Activated CD8-positive, alpha-beta memory T cell treated with anti-CD3 and anti-CD28 coated beads, Interleukin-2, amount 50 U/mL, for 4 hours (primary cell): ENCODE results near the gene SNRPD2.
"Not testable (repeated sequence)": the region's sequence is repeated elsewhere in the genome, so short reads cannot be mapped to it uniquely, and the experiment has no call there.

Experiments
- DNase-seq: peaks from one replicate; pipeline ENCODE4 v3.0.0-alpha.2; 2020

Gene SNRPD2

DNA sequence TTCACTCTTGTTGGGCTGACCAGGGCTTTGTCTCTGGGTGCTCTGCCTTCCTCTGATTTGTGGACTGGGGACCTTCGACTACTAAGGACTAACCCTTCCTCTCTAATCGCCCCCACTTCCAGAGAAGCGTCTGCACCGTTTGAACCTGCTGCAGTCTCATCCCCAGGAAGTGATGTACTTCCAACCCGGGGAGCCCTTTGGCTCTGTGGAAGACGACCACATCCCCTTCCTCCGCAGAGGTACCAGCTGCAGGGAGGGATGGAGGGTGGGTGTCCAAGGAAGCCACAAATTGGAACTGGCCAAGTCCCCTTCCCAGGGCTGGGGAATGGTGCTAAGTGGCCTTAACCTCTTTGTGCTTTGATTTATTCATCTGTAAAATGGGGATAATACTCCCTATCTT is 9.9 kb upstream of the SNRPD2 start:
- DNase-seq = no peak

DNA sequence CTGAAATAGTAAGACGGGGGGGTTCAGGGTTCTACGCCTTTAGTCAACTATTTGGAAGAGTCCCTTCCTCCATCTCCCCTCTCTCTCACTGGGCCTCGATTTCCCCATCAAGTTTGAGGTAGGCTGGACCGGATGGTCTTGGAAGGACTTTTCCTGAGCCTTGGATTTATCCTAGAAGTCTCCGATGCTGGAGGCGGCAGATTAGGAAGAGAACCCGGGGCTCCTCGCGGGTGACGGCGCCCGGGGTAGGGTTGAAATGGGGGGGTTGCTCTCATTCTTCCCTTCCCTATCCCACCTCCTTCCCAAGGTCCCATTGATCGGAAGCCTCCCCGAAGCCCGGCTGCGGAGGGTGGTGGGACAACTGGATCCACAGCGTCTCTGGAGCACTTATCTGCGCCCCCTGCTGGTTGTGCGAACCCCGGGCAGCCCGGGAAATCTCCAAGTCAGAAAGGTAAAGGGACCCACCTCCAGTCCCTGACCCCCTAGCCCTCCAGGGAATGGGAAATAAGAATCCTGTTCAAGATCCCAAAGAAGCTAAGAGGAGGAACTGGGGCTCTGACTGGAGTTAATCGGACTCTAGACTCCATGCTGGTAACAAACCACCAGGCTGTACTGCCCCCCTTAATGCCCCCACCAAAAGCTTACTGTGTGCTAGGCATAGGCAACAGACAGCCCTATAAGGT is 1.5 kb upstream of the SNRPD2 start:
- peak; percentile 79 for DNase-seq

DNA sequence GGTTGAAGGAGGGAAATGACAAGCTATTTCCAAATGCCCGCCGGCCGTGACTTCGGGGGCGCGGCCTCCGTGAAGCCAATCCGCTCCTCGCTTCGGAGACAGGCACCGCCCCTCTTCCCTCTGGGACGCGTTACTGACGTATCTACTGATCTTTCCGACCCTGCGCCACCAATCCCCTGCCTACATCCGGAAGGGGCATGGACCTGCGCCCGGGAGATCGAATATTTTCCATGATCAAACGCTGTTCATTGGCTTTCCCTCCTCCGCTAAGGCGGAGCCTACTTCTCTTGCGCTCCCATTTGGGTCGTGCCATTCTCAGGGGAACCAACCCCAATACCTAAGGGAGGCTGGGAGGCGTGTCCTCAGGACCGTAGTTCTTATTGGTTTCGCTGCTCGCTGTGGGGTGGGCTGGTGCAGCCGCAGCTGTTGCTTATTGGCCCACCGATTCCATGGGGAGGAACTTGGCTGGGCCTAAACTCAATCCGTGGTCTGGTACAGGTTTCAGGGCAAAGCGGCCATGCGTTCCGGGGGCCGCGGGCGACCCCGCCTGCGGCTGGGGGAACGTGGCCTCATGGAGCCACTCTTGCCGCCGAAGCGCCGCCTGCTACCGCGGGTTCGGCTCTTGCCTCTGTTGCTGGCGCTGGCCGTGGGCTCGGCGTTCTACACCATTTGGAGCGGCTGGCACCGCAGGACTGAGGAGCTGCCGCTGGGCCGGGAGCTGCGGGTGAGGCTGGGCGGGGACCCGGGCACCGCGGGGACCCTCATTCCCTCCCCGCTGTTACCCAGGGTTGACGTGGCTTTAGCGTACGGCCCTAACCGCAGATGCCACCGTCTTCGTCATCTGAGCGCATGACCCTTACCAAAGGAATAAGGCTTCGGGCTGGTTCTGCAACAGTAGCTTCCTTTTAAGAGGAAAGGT is 693 bp upstream of the SNRPD2 start, which contains the start of gene QPCTL:
Gene QPCTL, plus strand, starts transcription at position 480 of the 919 bp plus-strand sequence. Its CDS starts 38 bp downstream, at position 518.
- peak; percentile 94 for DNase-seq

DNA sequence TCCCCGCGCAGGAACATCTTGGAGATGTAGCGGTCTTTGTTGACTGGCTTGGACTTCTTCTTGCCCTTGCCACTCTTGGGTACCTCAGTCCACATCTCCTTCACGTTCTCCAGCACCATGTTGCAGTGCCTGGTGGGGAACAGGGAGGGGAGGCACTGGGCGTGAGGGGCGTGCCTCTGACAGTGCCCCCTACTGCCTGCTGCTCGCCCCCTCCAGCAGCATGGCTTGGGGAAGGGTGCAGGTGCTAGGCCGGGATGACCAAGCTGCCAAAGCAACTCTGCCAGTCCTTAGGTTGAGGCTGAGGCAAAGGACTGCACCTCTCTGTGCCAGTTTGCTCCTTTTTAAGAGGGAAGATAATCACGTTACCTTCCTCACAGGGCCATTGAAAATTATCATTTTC is 4.2 kb downstream of the SNRPD2 start:
- DNase-seq = no peak

DNA sequence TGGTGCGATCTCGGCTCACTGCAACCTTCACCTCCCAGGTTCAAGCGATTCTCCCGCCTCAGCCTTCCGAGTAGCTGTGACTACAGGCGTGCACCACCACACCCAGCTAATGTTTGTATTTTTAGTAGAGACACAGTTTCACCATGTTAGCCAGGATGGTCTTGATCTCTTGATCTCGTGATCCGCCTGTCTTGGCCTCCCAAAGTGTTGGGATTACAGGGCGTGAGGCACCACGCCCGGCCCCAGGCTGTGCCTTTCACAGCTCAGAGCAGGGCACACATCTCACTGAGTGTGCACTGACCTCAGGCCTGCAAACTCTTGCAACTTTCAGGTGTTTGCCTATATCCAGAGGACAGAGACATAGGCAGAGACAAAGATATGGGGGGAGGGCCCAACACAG is 6.7 kb downstream of the SNRPD2 start:
- DNase-seq = not testable (repeated sequence)

DNA sequence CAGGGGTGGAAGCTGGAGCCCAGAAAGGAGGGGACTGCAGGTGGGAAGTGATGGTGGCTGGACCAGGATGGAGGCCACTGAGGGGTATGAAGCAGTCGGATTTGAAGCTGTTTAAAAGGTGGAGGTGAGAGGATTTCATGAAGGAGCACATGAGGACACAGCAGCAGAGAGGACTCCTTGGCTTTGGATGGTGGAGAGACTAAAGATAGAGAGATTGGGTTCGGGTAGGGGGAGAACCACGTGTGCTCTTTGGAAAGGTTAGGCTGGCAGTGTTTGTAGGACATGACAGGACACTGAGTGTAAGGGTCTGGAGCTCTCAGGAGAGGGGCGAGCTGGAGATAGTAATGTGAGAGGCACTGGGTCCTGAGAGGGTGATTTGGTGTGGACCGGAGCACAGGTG is 8.8 kb downstream of the SNRPD2 start:
- DNase-seq = no peak

DNA sequence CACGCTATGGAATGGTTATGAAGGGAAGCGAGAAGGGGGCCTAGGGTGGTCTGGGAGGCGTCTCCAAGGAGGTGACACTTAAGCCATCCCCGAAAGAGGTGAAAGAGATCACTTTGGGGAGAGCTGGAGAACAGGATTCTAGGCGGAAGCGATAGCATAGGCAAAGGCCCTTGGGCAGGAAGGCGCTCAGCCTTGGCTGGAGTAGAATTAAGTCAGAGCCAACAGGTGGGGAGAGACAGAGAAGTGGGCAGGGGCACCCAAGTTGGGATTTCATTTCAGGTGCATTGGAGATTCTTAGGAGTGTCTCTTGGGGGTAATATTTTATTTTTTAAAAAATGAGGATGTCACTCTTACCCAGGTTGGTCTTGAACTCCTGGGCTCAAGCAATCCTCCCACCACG is 9.6 kb downstream of the SNRPD2 start:
- no peak for DNase-seq

DNA sequence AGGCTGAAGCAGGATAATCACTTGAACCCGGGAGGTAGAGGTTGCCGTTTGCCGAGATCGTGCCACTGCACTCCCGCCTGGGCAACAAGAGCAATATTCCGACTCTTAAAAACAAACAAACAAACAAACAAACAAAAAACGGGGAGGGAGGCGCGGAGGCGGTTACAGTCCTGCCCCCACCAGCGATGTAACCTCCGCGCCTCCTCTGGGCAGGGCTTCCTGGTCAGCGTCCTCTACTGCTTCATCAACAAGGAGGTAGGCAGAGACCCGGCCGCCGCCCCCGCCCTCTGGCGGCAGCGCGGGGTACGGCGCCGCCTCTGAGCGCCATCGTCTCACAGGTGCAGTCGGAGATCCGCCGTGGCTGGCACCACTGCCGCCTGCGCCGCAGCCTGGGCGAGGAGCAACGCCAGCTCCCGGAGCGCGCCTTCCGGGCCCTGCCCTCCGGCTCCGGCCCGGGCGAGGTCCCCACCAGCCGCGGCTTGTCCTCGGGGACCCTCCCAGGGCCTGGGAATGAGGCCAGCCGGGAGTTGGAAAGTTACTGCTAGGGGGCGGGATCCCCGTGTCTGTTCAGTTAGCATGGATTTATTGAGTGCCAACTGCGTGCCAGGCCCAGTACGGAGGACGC is 10.2 kb downstream of the SNRPD2 start:
- DNase-seq = peak; percentile 85

DNA sequence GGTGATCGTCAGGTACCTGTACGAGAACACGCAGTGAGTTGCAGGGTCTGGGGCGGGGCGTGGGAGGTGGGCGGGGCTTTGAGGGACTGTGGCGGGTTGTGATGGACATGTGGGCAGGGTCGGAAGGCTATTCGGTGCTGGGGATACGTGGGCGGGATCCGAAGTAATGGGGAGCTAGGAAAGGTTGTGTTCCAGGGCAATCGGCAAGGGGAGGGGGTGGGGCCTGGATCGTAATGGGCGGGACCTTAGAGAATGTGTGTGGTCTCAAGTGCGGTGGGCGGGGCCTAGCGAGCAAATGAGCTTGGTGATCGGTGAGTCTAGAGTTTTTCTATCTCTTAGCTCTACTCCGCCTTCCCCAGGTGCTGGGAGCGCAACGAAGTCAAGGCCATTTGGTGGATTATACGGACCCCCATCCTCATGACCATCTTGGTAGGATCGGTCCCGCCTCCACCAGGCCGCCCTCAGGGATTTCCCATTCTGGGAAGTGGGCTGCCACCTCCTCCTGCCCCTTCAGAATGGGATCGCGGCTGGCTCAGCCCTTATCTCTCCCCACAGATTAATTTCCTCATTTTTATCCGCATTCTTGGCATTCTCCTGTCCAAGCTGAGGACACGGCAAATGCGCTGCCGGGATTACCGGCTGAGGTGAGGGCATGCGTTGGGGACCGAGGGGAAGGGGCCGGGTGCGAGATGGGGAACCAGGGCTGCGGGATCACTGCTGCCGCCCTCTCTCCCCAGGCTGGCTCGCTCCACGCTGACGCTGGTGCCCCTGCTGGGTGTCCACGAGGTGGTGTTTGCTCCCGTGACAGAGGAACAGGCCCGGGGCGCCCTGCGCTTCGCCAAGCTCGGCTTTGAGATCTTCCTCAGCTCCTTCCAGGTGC is 14.2 kb downstream of the SNRPD2 start:
- peak; percentile 82 for DNase-seq

DNA sequence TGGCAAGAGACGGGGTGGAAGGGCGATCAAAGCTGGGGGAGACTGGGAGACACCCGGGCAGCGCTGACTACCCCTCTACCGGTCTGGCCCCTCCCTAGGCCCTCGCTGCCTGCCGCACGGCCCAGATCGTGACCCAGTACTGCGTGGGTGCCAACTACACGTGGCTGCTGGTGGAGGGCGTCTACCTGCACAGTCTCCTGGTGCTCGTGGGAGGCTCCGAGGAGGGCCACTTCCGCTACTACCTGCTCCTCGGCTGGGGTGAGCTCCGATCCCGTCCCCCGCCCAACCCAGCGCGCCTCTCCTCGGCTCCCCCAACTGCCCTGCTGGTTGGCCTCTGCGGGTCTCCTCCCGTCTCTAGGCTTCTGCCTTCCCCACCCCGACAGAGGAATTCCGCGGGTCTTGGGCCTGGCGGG is 14.9 kb downstream of the SNRPD2 start:
- DNase-seq = peak; percentile 78

DNA sequence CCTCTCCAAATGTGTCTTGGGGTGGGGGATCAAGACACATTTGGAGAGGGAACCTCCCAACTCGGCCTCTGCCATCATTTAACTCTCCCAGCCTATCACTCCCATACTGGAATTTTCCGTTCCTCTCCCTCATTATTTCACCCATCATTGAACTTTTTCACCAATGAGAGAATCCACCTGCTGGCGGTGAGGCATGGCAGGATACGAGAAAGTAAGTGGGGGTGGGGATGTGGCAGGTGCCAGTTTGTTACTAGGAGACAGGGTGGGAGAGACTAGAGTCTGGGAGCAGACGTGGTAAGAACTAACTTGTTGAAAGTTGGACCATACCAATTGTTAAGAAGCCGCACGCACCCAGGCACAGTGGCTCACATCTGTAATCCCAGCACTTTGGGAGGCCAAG is 16.8 kb downstream of the SNRPD2 start:
- DNase-seq = no peak

DNA sequence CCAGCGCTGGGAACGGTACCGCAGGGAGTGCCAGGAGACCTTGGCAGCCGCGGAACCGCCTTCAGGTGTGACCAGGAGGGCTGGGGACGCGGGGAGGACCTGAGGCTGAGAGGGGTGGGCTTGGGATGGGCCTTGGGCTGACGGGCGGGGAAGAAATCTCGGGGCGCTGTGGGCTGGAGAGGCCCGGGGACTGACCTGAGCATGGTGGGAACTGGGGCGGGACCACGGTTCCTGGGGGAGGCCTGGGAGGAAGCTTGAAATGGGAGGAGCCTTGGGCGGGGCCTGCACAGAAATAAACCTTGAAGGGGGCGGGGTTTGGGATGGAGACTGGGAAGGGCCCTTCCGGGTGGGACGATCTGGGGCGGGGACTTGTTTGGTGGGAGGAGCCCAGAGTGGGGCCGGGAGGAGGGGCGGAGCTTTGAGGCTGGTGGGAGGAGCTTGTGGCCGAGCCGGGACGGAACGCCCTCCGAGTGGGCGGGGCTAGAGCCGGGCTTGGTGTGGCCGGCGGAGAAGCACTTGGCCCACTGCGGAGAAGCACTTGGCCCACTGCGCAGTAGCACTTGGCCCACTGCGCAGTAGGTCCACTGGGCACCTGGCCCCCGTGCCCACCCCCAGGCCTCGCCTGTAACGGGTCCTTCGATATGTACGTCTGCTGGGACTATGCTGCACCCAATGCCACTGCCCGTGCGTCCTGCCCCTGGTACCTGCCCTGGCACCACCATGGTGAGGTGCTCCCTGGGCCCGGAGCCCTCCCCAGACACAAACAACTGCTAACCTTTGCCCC is 20.9 kb downstream of the SNRPD2 start:
- peak; percentile 44 for DNase-seq

DNA sequence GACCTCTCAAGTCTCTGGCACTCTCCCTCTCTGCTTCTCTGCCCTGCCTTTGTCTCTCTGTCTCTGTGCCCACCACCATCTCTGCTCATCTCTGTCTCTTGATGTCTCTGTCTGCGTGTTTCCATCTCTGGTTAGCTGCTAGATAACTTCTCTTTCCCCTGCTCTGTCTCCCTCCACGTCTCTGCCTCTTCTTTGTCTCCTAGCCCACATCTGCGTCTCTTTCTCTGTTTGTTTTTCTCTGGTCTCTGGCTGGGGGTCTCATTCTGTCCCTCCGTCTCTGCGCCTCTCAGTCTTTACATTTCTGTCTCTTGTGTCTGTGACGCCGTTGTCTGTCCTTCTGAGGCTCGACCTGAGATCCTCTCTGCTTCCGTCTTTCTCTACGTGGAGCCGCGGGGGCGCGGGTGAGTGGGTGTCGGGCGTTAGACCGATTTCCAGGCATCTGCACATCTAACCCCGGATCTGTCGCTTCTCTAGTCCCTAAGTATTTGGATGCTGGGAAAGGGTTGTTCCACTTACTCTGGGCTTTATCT is 23.3 kb downstream of the SNRPD2 start:
- DNase-seq = peak; percentile 56

DNA sequence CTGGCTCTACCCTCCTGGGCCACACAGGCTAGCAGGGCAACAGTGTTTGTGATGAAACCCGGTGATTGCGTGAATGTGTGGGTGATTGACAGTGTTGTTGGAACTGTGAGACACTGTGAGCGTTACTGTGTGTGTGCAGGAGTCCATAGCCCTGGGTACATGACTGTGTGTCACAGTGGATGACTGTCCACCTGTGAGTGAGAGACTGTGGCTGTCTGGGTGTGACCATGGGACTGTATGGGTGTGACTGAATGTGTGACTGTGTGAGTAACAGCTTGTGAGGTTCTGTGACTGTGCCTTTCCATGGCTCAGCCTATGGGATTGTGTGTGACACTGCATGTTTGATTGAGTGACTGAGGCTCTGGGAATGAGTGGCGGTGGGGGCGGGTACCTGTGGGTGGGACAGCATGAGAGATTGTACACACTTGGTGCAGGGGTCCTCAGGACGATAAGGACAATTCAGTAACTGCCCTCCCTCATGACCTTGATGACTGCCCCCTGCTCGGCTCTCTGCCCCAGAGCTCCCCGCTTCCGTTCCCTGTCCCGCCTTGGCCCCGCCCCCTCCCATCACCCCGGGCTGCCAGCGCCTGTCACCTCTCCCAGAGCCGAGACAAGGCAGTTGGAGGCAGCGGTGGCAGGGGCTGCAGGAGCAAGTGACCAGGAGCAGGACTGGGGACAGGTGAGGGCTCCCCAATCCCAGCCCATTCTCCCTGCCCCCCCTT is 24.0 kb downstream of the SNRPD2 start, which contains the start of gene GIPR:
Gene GIPR, plus strand, starts transcription at position 602 of the 722 bp plus-strand sequence. CDS start 1,300 bp downstream, outside the sequence.
- peak; percentile 62 for DNase-seq

DNA sequence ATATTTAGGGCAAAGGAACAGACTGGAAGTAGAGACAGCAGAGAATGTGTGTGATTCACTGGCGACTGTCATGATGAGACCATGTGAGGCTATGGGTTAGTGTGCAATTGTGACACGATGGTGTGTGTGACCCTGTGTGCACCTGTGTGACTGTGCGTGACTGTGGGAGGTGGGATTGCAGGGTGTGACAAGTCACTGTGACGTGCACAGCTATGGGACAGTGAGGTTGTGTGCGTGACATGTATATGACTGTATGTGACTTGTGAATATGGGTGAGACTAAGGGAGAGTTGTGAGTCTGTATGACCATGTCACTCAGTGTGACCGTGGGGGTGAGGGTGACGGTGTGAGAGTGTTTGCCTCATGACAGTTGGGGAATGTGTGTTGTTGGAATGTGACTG is 27.2 kb downstream of the SNRPD2 start:
- DNase-seq = no peak

DNA sequence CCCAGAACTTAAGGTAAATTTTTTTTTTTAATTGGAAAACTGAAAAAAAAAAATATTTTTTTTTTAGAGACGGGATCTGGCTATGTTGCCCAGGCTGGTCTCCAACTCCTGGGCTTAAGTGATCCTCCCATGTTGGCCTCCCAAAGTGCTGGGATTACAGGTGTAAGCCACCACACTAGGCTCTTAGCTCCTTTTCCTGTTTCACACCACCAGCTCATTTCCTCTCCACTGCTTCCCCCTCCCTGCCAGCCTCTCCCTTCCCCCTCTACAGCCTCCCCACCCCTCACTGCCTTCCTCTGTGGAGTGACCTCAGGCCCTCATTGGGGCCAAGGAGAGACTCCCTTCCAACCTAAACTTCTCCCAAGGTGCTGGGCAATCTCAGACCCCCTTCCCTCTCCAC is 28.0 kb downstream of the SNRPD2 start:
- no peak for DNase-seq

DNA sequence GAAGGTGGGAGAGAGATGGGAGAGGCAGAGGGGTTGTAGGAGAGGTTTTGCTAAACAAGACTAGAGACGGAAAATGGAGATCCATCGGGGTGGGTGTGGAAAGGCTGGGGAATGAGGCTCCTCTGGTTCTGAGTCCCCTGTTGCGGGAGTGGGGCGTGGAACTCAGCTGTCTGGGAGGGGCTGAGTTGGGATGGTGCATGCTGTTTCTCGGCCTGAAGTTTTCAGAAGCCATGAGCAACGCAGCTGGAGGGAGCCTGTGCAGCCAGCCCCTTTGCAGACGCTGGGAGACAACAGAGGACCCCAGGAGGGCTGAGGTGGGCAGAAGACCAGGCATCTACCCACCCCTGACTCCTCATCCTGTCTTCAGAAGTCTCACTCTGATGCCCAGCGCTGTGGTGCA is 31.1 kb downstream of the SNRPD2 start:
- no peak for DNase-seq

DNA sequence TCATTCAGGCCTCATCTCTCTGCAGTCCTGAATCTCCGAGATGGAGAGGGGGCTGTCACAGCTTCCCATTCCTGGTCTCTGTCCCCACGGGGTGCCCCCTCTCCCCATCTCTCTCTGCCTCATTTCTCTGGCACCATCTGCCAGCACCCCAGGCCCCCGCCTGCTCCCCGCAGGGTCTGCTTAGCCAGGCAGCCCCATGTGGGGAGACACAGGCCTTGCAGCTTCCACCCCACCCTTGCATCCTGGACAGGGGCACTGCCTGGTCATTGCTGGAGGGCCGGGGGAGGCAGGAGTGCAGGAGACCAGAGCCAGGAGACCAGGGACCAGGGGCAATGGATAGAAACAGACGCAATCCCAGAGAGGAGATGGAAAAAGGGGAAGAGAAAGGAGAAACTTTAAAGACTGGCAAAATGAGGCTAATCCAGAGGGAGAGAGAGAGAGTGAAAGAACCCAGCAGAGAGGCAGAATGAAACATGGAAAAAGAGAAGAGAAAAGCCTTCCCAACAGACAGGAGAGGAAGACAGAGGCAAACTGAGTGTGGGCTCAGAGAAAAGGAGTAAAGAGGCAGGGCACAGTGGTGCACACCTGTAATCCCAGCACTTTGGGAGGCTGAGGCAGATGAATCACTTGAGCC is 32.5 kb downstream of the SNRPD2 start:
- no peak for DNase-seq

DNA sequence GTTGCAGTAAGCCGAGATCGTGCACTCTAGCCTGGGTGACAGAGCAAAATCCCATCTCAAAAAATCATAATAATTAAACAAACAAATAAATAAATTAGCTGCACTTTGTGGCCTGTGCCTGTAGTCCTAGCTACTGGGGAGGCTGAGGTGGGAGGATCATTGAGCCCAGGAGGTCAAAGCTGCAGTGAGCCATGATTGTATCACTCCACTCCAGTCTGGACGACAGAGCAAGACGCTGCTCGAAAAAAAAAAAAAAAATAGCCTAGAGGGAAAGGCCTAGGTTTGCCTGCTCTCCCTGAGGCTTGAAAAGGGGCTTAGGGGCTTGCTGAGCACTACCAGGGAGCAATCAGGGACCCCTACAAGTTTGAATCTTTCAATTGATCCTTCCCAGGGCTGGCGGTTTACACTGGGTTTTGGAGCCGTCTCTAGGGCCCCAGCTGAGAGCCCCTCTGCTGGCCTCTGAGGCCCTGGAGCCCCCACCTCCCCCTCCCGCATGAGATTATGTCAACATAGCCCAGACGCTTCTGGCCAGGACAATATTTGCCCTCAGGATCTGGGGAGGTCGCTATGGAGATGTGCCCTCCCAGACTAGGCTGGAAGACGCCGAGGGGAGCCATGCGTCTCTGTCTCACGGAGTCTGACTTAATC is 34.1 kb downstream of the SNRPD2 start:
- DNase-seq = no peak

DNA sequence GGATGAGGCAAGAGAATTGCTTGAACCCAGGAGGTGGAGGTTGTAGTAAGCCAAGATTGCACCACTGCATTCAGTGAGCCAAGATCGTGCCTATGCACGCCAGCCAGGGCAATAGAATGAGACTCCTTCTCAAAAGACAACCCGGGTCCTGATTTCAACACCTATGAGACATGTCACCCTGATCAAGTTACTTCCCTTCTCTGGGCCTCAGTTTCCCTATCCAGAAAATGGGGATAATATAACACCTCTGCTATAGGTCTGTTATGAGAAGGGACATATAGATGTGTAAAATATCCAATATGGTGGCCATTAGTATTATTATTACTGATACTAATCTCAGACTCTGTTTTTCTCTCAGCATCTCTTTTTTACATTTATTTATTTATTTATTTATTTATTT is 36.7 kb downstream of the SNRPD2 start:
- no peak for DNase-seq
